ENCODE data around the gene TMEM203. TPM values are rescaled to one million over a fixed set of nuclear protein-coding genes. Genes with fewer than 3 reads are reported as not detected.

Gene TMEM203
- total RNA-seq, 1 donor from 2014 or later: 41.2 TPM

GRCh38 chr9:137184881-137185660, 20.4 kb downstream of the TMEM203 start:
- Mint-ChIP-seq H3K36me3 (ENCODE audit: unreplicated experiment) (peaks cover 10% of the 10 kb centered on the region), H3K4me1 (ENCODE audit: unreplicated experiment) (peaks cover 28% of the 10 kb centered on the region), H3K9me3 (ENCODE audit: unreplicated experiment) (no peaks in the 10 kb centered on the region), H3K27me3 (ENCODE audit: unreplicated experiment) (no peaks in the 10 kb centered on the region), H3K4me3 (ENCODE audit: unreplicated experiment) (no peak overlapping the region), H3K27ac (ENCODE audit: unreplicated experiment) (no peak overlapping the region)
- TF ChIP-seq, protein P1, sequence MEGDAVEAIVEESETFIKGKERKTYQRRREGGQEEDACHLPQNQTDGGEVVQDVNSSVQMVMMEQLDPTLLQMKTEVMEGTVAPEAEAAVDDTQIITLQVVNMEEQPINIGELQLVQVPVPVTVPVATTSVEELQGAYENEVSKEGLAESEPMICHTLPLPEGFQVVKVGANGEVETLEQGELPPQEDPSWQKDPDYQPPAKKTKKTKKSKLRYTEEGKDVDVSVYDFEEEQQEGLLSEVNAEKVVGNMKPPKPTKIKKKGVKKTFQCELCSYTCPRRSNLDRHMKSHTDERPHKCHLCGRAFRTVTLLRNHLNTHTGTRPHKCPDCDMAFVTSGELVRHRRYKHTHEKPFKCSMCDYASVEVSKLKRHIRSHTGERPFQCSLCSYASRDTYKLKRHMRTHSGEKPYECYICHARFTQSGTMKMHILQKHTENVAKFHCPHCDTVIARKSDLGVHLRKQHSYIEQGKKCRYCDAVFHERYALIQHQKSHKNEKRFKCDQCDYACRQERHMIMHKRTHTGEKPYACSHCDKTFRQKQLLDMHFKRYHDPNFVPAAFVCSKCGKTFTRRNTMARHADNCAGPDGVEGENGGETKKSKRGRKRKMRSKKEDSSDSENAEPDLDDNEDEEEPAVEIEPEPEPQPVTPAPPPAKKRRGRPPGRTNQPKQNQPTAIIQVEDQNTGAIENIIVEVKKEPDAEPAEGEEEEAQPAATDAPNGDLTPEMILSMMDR (IDR thresholded peaks at IDR 0.05): no peak
- no peak for DNase-seq (ENCODE audit: extremely low spot score, unreplicated experiment)

DNA sequence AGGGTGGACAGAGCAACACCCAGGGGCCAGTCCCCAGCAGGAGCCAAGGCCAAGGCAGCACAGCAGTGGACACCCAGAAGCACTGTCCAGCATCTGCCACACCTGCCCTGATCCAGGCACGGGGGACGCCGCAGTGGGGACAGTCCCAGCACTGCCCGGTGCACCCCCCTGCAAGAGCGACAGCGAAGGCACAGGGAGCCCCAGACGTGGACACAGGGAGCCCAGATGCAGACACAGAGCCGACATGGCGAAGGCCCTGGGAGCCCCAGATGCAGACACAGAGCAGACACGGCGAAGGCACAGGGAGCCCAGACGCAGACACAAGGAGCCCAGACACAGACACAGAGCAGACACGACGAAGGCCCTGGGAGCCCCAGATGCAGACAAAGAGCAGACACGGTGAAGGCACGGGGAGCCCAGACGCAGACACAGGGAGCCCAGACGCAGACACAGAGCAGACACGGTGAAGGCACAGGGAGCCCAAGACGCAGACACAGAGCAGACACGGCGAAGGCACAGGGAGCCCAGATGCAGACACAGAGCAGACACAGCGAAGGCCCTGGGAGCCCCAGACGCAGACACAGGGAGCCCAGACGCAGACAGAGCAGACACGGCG, 21.4 kb downstream of the TMEM203 start:
- TF ChIP-seq, protein P1 (IDR thresholded peaks at IDR 0.05): no peak
- H3K27ac Mint-ChIP-seq (ENCODE audit: unreplicated experiment): no peak overlapping the region
- no peaks in the 10 kb centered on the region for H3K27me3 Mint-ChIP-seq (ENCODE audit: unreplicated experiment)
- H3K9me3 Mint-ChIP-seq (ENCODE audit: unreplicated experiment): no peaks in the 10 kb centered on the region
- no peak for DNase-seq (ENCODE audit: extremely low spot score, unreplicated experiment)
- peaks cover 23% of the 10 kb centered on the region for H3K4me1 Mint-ChIP-seq (ENCODE audit: unreplicated experiment)
- H3K4me3 Mint-ChIP-seq (ENCODE audit: unreplicated experiment): no peak overlapping the region
- H3K36me3 Mint-ChIP-seq (ENCODE audit: unreplicated experiment): peaks cover 9% of the 10 kb centered on the region

GRCh38 chr9:137182836-137183235, 22.6 kb downstream of the TMEM203 start:
- Mint-ChIP-seq H3K27me3 (ENCODE audit: unreplicated experiment) (no peaks in the 10 kb centered on the region), H3K9me3 (ENCODE audit: unreplicated experiment) (no peaks in the 10 kb centered on the region), H3K36me3 (ENCODE audit: unreplicated experiment) (peaks cover 10% of the 10 kb centered on the region), H3K4me1 (ENCODE audit: unreplicated experiment) (peaks cover 19% of the 10 kb centered on the region), H3K4me3 (ENCODE audit: unreplicated experiment) (no peak overlapping the region), H3K27ac (ENCODE audit: unreplicated experiment) (no peak overlapping the region)
- TF ChIP-seq, protein P1 (IDR thresholded peaks at IDR 0.05): no peak
- DNase-seq (ENCODE audit: extremely low spot score, unreplicated experiment): no peak

DNA sequence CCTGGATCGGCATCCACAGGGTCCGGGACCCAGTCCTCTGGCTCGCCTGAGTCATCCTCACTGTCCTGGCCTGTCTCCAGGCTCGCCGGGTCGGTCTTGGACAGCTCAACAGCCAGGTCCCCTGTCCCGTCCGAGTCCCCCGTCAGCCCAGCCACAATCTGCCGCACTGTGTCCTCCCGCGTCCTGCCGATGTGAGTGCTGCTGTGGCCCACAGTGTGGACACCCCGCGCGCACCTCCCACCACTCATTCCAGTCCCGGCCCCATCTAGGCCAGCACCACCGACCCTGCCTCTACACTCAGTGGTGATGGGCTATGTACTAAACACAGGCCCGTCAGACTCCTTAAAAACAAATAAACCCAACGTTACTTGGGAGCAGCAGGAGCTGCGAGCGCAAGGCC, 23.8 kb downstream of the TMEM203 start:
- TF ChIP-seq, protein P1 (IDR thresholded peaks at IDR 0.05): no peak
- no peak overlapping the region for H3K4me3 Mint-ChIP-seq (ENCODE audit: unreplicated experiment)
- peaks cover 8% of the 10 kb centered on the region for H3K4me1 Mint-ChIP-seq (ENCODE audit: unreplicated experiment)
- DNase-seq (ENCODE audit: extremely low spot score, unreplicated experiment): no peak
- peaks cover 14% of the 10 kb centered on the region for H3K36me3 Mint-ChIP-seq (ENCODE audit: unreplicated experiment)
- H3K27me3 Mint-ChIP-seq (ENCODE audit: unreplicated experiment): no peaks in the 10 kb centered on the region
- no peak overlapping the region for H3K27ac Mint-ChIP-seq (ENCODE audit: unreplicated experiment)
- no peaks in the 10 kb centered on the region for H3K9me3 Mint-ChIP-seq (ENCODE audit: unreplicated experiment)

DNA sequence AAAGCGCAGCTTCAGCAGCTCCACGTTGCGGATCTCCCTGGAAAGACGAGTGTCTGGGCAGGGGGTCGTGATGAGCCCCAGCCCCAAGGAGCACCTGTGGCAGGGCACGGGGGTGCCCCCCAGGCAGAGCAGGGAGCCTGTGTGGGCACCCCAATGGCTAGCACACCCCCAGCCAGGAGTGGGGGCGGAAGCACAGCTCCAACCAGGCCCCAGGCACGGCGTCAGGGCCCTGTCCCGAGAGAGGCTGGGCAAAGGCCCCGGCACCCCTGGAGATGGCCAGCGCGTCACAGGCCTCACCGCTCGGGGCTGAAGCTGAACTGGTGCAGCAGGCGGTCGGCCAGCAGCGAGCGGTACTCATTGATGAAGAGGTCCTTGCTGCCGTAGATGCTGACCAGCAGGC, 25.0 kb downstream of the TMEM203 start:
- H3K36me3 Mint-ChIP-seq (ENCODE audit: unreplicated experiment): peaks cover 14% of the 10 kb centered on the region
- no peak overlapping the region for H3K4me3 Mint-ChIP-seq (ENCODE audit: unreplicated experiment)
- TF ChIP-seq, protein P1 (IDR thresholded peaks at IDR 0.05): no peak
- no peak for DNase-seq (ENCODE audit: extremely low spot score, unreplicated experiment)
- H3K4me1 Mint-ChIP-seq (ENCODE audit: unreplicated experiment): peaks cover 2% of the 10 kb centered on the region
- no peak overlapping the region for H3K27ac Mint-ChIP-seq (ENCODE audit: unreplicated experiment)
- no peaks in the 10 kb centered on the region for H3K27me3 Mint-ChIP-seq (ENCODE audit: unreplicated experiment)
- H3K9me3 Mint-ChIP-seq (ENCODE audit: unreplicated experiment): no peaks in the 10 kb centered on the region

All from osteocyte (in vitro differentiated cells).